Measurements from ENCODE around the gene TBX6. TPM values are rescaled to one million over a fixed set of nuclear protein-coding genes. Genes with fewer than 3 reads are reported as not detected.

The TBX6 gene
- polyA plus RNA-seq, 4 donors: 0.93 to 2.4 (median 1.7) TPM

DNA sequence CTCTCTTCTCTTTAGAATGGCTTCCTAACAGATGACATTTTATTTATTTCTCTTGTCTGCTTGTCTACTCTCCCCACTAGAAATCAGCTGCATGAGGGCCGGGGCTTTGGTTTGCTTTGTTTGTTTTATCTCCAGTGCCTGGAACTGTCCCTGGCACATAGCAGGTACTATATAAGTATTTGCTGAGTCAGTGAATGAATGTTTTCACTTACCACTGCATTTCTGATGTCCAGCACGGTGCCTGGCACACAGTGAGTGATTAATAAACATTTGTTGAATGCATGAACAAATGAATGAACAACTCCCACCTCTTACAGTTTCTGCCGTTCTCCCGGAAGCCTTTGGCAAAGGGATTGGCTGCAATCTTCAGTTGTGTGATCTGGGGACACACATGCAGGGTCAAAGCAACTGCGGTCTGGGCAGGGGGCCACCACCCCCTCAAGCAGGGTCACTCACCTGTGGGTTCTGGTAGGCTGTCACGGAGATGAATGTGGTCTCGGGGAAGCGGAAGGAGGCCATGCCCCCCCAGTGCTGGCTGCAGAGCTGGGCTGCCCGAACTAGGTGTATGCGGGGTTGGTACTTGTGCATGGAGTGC, 3.4 kb downstream of the TBX6 start:
- no peak for DNase-seq (ENCODE audit: low read depth in 4 of 4, low spot score in 2 of 4)

DNA sequence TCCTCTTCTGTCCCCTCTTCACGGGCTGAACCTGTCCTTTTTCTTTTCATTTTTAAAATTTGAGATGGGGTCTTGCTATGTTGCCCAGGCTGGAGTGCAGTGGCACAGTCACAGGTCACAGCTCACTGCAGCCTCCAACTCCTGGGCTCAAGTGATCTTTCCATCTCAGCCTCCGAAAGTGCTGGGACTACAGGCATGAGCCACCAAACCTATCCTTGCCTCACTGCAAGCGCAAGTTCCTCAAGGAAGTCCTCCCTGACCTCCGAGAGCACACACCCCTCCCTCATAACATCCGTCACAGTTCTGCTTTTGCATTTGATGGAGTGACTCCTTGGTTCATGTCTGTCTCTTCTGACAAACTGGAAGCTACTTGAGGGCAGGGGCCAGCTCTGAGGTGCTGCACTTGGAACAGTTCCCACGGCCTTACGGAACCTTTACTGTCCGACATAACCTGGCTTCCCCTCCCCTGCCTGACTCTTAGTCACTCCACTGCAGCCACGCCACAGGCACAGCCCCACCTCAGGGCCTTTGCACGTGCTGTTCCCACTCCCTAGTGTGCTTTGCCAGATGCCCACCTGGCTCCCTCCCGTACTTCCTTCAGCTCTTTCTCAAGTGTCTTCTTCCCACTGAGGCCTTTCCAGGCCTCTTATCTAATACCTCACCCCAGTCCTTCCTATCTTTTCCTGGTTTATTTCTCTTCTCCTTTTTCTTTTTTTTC, 4.4 kb downstream of the TBX6 start:
- no peak for DNase-seq (ENCODE audit: low read depth in 4 of 4, low spot score in 2 of 4)

DNA sequence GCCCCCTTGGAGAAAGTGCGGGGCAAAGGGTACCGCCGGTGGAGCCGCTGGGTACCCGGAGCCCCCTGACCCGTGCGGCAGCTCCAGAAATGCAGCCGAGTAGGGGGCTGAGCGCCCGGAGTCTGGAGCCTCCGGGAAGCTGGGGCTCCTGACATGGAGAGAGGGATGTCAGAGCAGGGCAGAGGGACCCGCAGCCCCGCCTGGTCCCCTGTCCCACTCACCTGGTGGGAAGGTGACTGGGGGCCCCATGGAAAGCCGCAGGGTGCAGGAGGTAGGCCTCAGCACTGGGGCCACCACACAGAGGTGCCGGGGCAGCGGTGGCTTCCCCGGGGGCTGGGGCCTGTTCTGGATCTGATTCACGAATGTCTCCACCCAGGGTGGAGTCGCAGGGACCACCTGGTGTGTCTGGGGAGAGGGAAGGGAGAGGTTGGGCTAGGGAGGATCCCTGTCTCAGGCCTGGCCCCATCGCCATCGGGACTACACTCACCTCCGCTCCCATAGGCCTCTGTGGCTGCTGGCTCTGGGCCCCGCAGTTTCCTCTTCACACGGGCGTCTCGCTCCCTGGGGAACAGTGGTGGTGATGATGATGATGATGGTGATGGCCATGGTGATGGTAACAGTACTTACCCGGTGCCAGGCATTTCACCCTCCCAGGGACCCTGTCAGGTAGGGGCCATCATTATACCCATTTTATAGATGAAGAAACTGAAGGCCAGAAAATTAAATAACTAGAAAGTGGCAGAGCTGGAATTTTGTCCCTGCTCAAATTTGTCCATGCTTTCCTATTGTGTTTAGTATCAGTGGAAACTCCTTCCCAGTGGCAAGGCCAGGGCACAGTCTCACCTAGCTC, 5.2 kb downstream of the TBX6 start:
- DNase-seq (ENCODE audit: low read depth in 4 of 4, low spot score in 2 of 4): no peak

- DNase-seq (ENCODE audit: low read depth in 4 of 4, low spot score in 2 of 4): no peak
Measured at GRCh38 chr16:30085820-30086219, 5.9 kb downstream of the TBX6 start.

GRCh38 chr16:30085247-30085646, 6.5 kb downstream of the TBX6 start:
- DNase-seq (ENCODE audit: low read depth in 4 of 4, low spot score in 2 of 4): no peak

DNA sequence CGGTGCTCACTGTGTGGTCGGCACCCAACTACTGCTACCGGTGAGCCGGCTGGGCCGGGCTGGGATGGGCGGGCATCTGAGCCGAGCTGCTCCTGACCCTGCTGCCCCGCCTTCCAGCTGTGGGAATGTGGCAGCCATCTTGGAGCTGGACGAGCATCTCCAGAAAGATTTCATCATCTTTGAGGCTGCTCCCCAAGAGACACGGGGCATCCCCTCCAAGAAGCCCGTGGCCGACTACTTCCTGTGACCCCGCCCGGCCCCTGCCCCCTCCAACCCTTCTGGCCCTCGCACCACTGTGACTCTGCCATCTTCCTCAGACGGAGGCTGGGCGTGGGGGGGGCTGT, 6.9 kb downstream of the TBX6 start:
- DNase-seq (ENCODE audit: low read depth in 4 of 4, low spot score in 2 of 4): no peak

- no peak for DNase-seq (ENCODE audit: low read depth in 4 of 4, low spot score in 2 of 4)
Measured at GRCh38 chr16:30084096-30084815, 7.5 kb downstream of the TBX6 start.

GRCh38 chr16:30083216-30084055, 8.3 kb downstream of the TBX6 start:
- DNase-seq (ENCODE audit: low read depth in 4 of 4, low spot score in 2 of 4): no peak

GRCh38 chr16:30082545-30083090, 9.1 kb downstream of the TBX6 start:
- no peak for DNase-seq (ENCODE audit: low read depth in 4 of 4, low spot score in 2 of 4)

- DNase-seq (ENCODE audit: low read depth in 4 of 4, low spot score in 2 of 4): no peak
Measured at GRCh38 chr16:30079480-30079879, 12.2 kb downstream of the TBX6 start.

GRCh38 chr16:30078744-30079143, 13.0 kb downstream of the TBX6 start:
- DNase-seq (ENCODE audit: low read depth in 4 of 4, low spot score in 2 of 4): no peak

DNA sequence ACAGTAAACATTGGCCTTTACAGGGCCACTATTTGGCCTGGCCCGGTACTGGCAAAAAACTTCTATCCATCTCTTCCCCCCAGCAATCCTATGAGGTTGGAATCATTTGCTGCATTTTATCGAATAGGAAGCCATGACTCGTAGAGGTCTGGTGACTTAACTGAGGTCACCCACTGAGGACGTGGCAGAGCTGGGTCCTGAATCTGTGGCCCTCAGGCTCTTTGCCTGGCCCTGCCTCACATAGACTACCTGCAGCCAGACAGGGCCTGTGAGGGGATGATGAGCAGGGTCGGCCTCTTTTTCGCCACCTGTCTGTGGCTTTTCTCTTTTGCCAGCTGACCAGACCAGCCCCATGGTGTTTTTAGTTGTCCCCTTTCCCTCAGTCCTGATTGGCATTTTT, 14.1 kb downstream of the TBX6 start:
- DNase-seq (ENCODE audit: low read depth in 4 of 4, low spot score in 2 of 4): no peak

DNA sequence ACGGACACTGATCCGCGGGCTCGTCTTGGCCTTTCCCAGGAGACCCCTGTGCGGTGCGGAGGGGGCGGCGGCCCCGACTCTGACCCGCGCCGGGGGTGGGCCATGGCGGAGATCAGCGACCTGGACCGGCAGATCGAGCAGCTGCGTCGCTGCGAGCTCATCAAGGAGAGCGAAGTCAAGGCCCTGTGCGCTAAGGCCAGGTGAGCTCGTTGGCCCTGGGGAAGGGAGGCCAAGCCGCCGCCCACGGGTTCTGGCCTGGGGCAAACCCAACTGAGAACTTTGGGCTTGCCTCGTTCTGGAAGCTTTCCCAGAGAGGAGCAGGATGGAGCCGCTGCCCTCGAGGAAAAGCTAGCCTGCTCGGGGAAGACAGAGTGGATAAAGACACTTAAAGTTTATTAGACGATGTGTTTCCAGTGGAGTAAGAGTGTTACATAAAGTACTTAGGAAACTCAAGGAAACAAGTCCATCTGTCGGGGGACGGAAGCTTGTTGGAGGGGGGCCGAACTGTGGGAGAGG, 15.4 kb downstream of the TBX6 start:
- no peak for DNase-seq (ENCODE audit: low read depth in 4 of 4, low spot score in 2 of 4)

DNA sequence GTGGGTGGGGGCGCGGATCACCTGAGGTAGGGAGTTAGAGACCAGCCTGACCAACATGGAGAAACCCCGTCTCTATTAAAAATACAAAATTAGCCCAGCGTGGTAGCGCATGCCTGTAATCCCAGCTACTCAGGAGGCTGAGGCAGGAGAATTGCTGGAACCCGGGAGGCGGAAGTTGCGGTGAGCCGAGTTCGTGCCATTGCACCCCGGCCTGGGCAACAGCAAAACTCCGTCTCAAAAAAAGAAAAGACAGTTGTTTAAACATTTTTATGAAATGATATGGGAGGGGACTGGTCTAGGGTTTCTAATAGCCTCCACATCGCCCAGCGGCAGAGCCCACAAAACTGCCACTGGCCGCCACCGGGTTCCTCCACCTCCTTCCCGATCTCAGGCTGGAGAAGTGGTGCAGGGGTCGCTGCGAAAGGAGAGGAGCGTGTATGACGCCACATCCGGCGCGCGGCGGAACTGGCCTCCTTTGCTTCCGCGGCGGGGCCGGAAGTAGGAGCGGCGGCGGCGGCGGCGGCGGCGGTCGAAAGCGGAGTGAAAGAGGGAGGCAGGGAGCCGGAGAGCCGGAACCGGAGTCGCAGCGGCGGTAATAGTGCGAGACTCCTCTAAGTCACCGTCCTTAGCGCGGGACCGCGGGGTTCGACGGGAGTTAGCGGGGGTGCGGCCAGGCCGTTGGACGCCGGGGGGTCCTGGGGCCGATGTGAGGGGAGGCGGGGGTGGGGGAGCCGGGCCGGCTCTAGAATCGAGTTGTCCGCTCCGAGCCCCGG, 16.0 kb downstream of the TBX6 start, which contains the start of gene PPP4C:
Gene PPP4C, plus strand, starts transcription at position 492 of the 773 bp plus-strand sequence. CDS start 384 bp downstream, outside the sequence.
- peak in 1 of 4 donors; percentile 79 for DNase-seq (ENCODE audit: low read depth in 4 of 4, low spot score in 2 of 4)

DNA sequence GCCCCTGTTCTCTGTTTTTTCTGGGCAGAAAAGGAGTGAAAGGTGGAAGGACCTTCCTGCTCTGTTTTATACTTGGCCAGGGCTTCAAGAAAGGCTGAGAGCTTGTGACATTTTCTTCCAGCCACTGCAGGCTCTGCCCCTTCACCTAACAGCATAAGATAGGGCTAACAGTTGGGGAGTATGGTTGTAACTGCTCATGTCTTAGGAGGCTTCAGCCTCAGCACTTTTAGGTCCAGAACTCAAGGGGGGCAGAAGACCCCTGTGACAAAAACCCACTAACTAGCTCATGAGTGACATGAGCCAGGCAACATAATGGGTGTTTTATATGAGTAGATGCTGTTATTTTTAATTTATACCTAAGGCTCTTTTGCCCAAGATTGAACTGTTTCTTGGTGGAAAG, 21.2 kb downstream of the TBX6 start:
- no peak for DNase-seq (ENCODE audit: low read depth in 4 of 4, low spot score in 2 of 4)

DNA sequence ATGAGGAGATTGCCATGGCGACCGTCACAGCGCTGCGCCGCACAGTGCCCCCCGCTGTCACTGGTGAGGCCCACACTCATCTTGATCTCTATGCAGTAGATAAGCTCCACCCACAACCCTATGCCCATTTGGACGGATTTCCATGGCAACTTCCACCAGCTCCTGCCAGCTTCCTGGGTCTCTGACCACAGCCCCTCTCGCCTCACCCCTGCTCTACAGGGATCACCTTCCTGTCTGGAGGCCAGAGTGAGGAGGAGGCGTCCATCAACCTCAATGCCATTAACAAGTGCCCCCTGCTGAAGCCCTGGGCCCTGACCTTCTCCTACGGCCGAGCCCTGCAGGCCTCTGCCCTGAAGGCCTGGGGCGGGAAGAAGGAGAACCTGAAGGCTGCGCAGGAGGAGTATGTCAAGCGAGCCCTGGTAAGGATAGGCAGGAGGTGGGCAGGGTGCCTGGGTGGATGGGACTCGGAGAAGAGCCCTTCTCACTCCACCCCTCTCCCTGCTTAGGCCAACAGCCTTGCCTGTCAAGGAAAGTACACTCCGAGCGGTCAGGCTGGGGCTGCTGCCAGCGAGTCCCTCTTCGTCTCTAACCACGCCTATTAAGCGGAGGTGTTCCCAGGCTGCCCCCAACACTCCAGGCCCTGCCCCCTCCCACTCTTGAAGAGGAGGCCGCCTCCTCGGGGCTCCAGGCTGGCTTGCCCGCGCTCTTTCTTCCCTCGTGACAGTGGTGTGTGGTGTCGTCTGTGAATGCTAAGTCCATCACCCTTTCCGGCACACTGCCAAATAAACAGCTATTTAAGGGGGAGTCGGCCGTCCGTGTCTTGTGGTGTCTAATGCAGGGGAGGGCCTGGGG, 21.9 kb downstream of the TBX6 start:
- no peak for DNase-seq (ENCODE audit: low read depth in 4 of 4, low spot score in 2 of 4)

DNA sequence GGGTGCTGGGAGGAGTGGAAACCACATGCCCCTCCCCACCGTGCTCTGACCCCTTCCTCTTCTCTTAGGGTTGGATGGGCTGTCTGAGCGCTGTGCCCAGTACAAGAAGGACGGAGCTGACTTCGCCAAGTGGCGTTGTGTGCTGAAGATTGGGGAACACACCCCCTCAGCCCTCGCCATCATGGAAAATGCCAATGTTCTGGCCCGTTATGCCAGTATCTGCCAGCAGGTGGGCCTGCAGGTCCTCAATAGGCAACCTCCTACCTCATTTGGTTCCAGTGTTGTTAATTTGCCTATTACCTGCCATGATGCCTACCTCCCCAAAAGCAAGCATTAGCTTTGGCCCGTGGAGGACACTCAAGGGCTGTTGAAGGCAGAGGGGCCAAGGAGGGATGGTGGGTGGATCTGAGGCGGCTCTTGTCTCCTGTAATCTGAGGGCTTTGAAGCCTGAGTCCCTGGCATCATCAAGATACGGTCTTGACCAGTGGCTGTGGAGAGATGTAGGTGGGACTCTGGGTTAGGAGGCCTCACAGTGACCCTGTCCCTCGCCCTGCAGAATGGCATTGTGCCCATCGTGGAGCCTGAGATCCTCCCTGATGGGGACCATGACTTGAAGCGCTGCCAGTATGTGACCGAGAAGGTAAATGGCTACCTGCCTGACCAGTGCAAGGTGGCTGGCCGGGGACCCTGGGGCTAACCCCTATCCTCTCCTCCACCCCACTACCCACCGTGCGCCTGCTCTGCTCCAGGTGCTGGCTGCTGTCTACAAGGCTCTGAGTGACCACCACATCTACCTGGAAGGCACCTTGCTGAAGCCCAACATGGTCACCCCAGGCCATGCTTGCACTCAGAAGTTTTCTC, 22.7 kb downstream of the TBX6 start:
- no peak for DNase-seq (ENCODE audit: low read depth in 4 of 4, low spot score in 2 of 4)
